H1 (cell line): ENCODE measurements around the gene CACNA1E.

Experiments
- CREB1 ChIP-seq: IDR thresholded peaks from 2 replicates; pipeline ENCODE4 v1.6.1; 2012; ENCODE audit warnings: inconsistent platforms
- EP300 ChIP-seq, 2 experiments: IDR thresholded peaks; 1 replicate in 1 of 2; 2 replicates in 1 of 2; pipeline ENCODE4 v1.6.1; 2011 to 2012; ENCODE audit warnings: low read depth in 2 of 2, low read length in 2 of 2, mild to moderate bottlenecking in 2 of 2, borderline replicate concordance in 1 of 2, inconsistent platforms in 1 of 2, moderate library complexity in 1 of 2
- JUN ChIP-seq: IDR thresholded peaks from 2 replicates; pipeline ENCODE4 v1.6.1; 2011; ENCODE audit warnings: low read depth, mild to moderate bottlenecking, improper control_type of control experiment, low read length
- POLR2A ChIP-seq, 2 experiments: IDR thresholded peaks; 1 replicate in 1 of 2; 2 replicates in 1 of 2; pipeline ENCODE4 v1.6.1; 2011; ENCODE audit warnings: low read depth in 2 of 2, low read length in 2 of 2, mild to moderate bottlenecking in 2 of 2; ENCODE audit errors: control extremely low read depth in 1 of 2
- POLR2AphosphoS5 ChIP-seq: IDR thresholded peaks from 2 replicates; pipeline ENCODE4 v1.6.1; 2011; ENCODE audit warnings: low read depth, low read length
- RNF2 ChIP-seq: fragments of 200-900, 300-1000 bp; sonication (generic); IDR thresholded peaks from 2 replicates; pipeline ENCODE4 v1.7.1; 2016; ENCODE audit warnings: borderline replicate concordance, low read depth, mild to moderate bottlenecking, antibody characterized with exemption, low read length; ENCODE audit not compliant: poor library complexity, severe bottlenecking; ENCODE audit errors: missing control alignments
- SAP30 ChIP-seq: fragments of 300-600 bp; sonication (generic); IDR thresholded peaks from 2 replicates; pipeline ENCODE4 v1.7.1; 2012; ENCODE audit warnings: low read length, moderate library complexity, mild to moderate bottlenecking, inconsistent platforms; ENCODE audit not compliant: insufficient read depth, insufficient replicate concordance
- SP4 ChIP-seq: IDR thresholded peaks from 2 replicates; pipeline ENCODE4 v1.6.1; 2012; ENCODE audit warnings: low read length, inconsistent platforms
- ZNF274 ChIP-seq: IDR thresholded peaks from 2 replicates; pipeline ENCODE4 v1.7.0; 2012; ENCODE audit warnings: low read length, borderline replicate concordance; ENCODE audit errors: extremely low read depth
- TF ChIP-seq, protein P1 (sequence below), 3 experiments: IDR thresholded peaks; 1 replicate in 2 of 3; 2 replicates in 1 of 3; pipeline versions ENCODE4 v1.5.1 to v1.6.1; 2011; ENCODE audit warnings: low read length in 3 of 3, mild to moderate bottlenecking in 3 of 3, inconsistent platforms in 2 of 3, low read depth in 1 of 3, moderate library complexity in 1 of 3; ENCODE audit not compliant: insufficient read depth in 1 of 3; ENCODE audit errors: control extremely low read depth in 1 of 3

- TF ChIP-seq POLR2A (IDR thresholded peaks at IDR 0.05; ENCODE audit: control extremely low read depth in 1 of 2, low read depth in 2 of 2, low read length in 2 of 2) (no peak), SAP30 (no peak), SP4 (no peak), CREB1 (no peak), RNF2 (no peak), ZNF274 (no peak), JUN (no peak), EP300 (IDR thresholded peaks at IDR 0.05; ENCODE audit: borderline replicate concordance in 1 of 2, low read depth in 2 of 2, low read length in 2 of 2) (no peak), POLR2AphosphoS5 (no peak)
- TF ChIP-seq, protein P1, sequence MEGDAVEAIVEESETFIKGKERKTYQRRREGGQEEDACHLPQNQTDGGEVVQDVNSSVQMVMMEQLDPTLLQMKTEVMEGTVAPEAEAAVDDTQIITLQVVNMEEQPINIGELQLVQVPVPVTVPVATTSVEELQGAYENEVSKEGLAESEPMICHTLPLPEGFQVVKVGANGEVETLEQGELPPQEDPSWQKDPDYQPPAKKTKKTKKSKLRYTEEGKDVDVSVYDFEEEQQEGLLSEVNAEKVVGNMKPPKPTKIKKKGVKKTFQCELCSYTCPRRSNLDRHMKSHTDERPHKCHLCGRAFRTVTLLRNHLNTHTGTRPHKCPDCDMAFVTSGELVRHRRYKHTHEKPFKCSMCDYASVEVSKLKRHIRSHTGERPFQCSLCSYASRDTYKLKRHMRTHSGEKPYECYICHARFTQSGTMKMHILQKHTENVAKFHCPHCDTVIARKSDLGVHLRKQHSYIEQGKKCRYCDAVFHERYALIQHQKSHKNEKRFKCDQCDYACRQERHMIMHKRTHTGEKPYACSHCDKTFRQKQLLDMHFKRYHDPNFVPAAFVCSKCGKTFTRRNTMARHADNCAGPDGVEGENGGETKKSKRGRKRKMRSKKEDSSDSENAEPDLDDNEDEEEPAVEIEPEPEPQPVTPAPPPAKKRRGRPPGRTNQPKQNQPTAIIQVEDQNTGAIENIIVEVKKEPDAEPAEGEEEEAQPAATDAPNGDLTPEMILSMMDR (IDR thresholded peaks at IDR 0.05; ENCODE audit: control extremely low read depth in 1 of 3, insufficient read depth in 1 of 3, low read depth in 1 of 3, low read length in 3 of 3), result no peak
Observed at GRCh38 chr1:181768211-181768929, 285.1 kb downstream of the CACNA1E start.
